Measurements from ENCODE around the gene CATSPERB. TPM values are rescaled to one million over a fixed set of nuclear protein-coding genes. Genes with fewer than 3 reads are reported as not detected.

The CATSPERB gene
- total and polyA plus RNA-seq, 9 of the 15 experiments (the other 6 are each of a cell fraction or from before 2014, with no cell fraction given), result 0.05 to 1.4 (median 0.89) TPM

DNA sequence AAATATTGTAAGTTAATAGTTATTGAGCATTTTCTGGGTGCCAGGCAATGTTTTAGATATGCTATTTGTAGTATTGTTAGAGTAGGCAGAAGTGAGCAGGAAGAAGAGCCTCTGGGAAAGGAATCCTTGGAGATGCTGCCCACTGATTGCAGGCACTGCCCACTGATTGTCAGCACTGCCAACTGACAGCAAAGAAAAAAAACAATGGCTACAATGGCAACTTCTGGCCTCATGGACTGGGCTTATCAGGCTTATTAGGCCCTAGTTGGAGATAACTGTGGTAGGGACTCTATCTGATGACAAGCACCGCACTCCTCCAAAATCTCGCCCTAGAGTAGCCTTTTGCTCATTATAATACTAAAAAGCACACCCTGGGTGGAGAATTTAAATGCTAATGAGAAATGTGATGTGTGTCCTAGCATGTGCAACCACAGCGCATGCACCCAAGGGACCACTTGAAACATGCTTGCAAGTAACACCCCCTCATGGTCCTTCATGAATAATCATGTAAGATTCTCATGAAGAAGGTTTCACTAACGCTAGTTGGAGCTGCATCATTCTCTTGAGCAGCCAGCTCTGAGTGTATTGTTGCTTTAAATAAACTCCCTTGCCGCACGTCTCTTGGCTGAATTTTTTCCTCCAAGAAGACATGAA, 118.3 kb downstream of the CATSPERB start:
- intact Hi-C loops (cut with micrococcal nuclease), result no loop called here
- TF ChIP-seq HNRNPL (IDR thresholded peaks at IDR 0.05; ENCODE audit: low read depth, low read length) (no peak), HSF4 (CRISPR knock-in tag; IDR thresholded peaks at IDR 0.05; ENCODE audit: borderline replicate concordance) (no peak), ZNF253 (CRISPR knock-in tag; conservative IDR thresholded peaks at IDR 0.05) (no peak), PTRF (tag; IDR thresholded peaks at IDR 0.05) (no peak), NUFIP1 (IDR thresholded peaks at IDR 0.05; ENCODE audit: partially characterized antibody) (no peak), SPI1 (IDR thresholded peaks at IDR 0.05; ENCODE audit: borderline replicate concordance, low read depth, low read length) (no peak), BACH1 (tag; IDR thresholded peaks at IDR 0.05) (no peak), TSC22D4 (tag; IDR thresholded peaks at IDR 0.05) (no peak), PCBP2 (IDR thresholded peaks at IDR 0.05; ENCODE audit: low read depth, low read length, poor library complexity, severe bottlenecking) (no peak), STAT5A (IDR thresholded peaks at IDR 0.05; ENCODE audit: borderline replicate concordance, low read length) (no peak), ZKSCAN3 (CRISPR knock-in tag; IDR thresholded peaks at IDR 0.05) (no peak), MYC (IDR thresholded peaks at IDR 0.05; ENCODE audit: low read depth, low read length) (peak; percentile 47), MYC (CRISPR knock-in tag; IDR thresholded peaks at IDR 0.05; ENCODE audit: borderline replicate concordance, low read depth) (no peak), SRSF9 (IDR thresholded peaks at IDR 0.05; ENCODE audit: borderline replicate concordance, low read depth, low read length) (no peak), RBFOX2 (IDR thresholded peaks at IDR 0.05; ENCODE audit: low read depth, low read length) (no peak), ZNF41 (CRISPR knock-in tag; conservative IDR thresholded peaks at IDR 0.05) (no peak), GABPB1 (CRISPR knock-in tag; IDR thresholded peaks at IDR 0.05) (no peak)
- TF ChIP-seq, protein P1, sequence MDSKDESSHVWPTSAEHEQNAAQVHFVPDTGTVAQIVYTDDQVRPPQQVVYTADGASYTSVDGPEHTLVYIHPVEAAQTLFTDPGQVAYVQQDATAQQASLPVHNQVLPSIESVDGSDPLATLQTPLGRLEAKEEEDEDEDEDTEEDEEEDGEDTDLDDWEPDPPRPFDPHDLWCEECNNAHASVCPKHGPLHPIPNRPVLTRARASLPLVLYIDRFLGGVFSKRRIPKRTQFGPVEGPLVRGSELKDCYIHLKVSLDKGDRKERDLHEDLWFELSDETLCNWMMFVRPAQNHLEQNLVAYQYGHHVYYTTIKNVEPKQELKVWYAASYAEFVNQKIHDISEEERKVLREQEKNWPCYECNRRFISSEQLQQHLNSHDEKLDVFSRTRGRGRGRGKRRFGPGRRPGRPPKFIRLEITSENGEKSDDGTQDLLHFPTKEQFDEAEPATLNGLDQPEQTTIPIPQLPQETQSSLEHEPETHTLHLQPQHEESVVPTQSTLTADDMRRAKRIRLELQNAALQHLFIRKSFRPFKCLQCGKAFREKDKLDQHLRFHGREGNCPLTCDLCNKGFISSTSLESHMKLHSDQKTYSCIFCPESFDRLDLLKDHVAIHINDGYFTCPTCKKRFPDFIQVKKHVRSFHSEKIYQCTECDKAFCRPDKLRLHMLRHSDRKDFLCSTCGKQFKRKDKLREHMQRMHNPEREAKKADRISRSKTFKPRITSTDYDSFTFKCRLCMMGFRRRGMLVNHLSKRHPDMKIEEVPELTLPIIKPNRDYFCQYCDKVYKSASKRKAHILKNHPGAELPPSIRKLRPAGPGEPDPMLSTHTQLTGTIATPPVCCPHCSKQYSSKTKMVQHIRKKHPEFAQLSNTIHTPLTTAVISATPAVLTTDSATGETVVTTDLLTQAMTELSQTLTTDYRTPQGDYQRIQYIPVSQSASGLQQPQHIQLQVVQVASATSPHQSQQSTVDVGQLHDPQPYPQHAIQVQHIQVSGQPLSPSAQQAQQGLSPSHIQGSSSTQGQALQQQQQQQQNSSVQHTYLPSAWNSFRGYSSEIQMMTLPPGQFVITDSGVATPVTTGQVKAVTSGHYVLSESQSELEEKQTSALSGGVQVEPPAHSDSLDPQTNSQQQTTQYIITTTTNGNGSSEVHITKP (IDR thresholded peaks at IDR 0.05; ENCODE audit: partially characterized antibody), result no peak
- TF ChIP-seq, protein P2, sequence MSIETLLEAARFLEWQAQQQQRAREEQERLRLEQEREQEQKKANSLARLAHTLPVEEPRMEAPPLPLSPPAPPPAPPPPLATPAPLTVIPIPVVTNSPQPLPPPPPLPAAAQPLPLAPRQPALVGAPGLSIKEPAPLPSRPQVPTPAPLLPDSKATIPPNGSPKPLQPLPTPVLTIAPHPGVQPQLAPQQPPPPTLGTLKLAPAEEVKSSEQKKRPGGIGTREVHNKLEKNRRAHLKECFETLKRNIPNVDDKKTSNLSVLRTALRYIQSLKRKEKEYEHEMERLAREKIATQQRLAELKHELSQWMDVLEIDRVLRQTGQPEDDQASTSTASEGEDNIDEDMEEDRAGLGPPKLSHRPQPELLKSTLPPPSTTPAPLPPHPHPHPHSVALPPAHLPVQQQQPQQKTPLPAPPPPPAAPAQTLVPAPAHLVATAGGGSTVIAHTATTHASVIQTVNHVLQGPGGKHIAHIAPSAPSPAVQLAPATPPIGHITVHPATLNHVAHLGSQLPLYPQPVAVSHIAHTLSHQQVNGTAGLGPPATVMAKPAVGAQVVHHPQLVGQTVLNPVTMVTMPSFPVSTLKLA (conservative IDR thresholded peaks at IDR 0.05), result 0 out of 4 replicates have a peak, but pooled peaks of 1 of the 2 experiments have one; percentile 24

More for the DNA sequence above, 118.3 kb downstream of the CATSPERB start:
- POLR2A ChIA-PET, result no interaction called here
- Histone ChIP-seq H2AFZ (ENCODE audit: low read depth, low read length) (peak overlapping the region; percentile 97), H3K9me1 (ENCODE audit: control insufficient read depth, insufficient read depth, low read length) (no peaks in the 10 kb centered on the region), H3K4me3 (no peak overlapping the region; the same call in 1 of the 2 replicates), H3K4me1 (replicated peaks in 1 of 2; ENCODE audit: control insufficient read depth in 2 of 2, insufficient read depth in 2 of 2, low read length in 2 of 2) (peaks cover 4 to 18% of the 10 kb centered on the region in 2 experiments; a peak in 4 of 5 replicates), H3K4me2 (ENCODE audit: insufficient read depth, low read length) (peak overlapping the region; percentile 76), H3K9me3 (replicated peaks; ENCODE audit: control insufficient read depth, insufficient read depth, low read depth, low read length) (no peaks in the 10 kb centered on the region; the same call in 1 of the 2 replicates), H3K27ac (ENCODE audit: extremely low read depth, low read depth, low read length) (peak overlapping the region; percentile 96), H3K9ac (ENCODE audit: insufficient read depth in 1 of 2, low read depth in 2 of 2, low read length in 2 of 2) (peak overlapping the region in 1 of 2 experiments; percentile 75; a peak in 2 of 4 replicates), H3K36me3 (ENCODE audit: control insufficient read depth, insufficient read depth, low read length) (no peaks in the 10 kb centered on the region), H3K27me3 (ENCODE audit: control insufficient read depth in 2 of 2, insufficient read depth in 2 of 2, low read length in 2 of 2) (no peaks in the 10 kb centered on the region), H3K79me2 (ENCODE audit: control insufficient read depth, insufficient read depth, low read length) (no peaks in the 10 kb centered on the region), H4K20me1 (replicated peaks; ENCODE audit: control insufficient read depth, insufficient read depth, low read length) (no peaks in the 10 kb centered on the region)
- FAIRE-seq (no peak), DNase-seq (ENCODE audit: extremely low read depth in 1 of 4, low spot score in 3 of 4) (peak; percentile 7 to 55 (median 26)), ATAC-seq (peak; percentile 82)
- WGBS (ENCODE audit: insufficient coverage, low coverage, missing lambda C conversion rate), result 17% methylated on average over 6 of the region's 6 CpGs
- CTCF ChIA-PET (ENCODE audit: low intra/inter-chr PET ratio), result no interaction called here
- in situ Hi-C loops (cut with MboI), result no loop called here
- no TSS peak for BruUV-seq (replicated peaks)
